HG03354 (cell line): ENCODE measurements around the gene CASP4.

Experiments used
- ATAC-seq: cut with Tn5 transposase; IDR thresholded peaks from one replicate; pipeline ENCODE4 v1.9.1; 2021; ENCODE audit warnings: mild to moderate bottlenecking; ENCODE audit not compliant: unreplicated experiment, poor library complexity, severe bottlenecking

The CASP4 gene

GRCh38 chr11:104897891-104898684 is 70.3 kb downstream of the CASP4 start, which contains the start of gene CASP12:
Gene CASP12, minus strand, starts transcription at chr11:104898460.
- ATAC-seq, result peak; percentile 50

GRCh38 chr11:104895634-104896033 is 72.7 kb downstream of the CASP4 start:
- ATAC-seq, result no peak

GRCh38 chr11:104893876-104894275 is 74.5 kb downstream of the CASP4 start:
- ATAC-seq, result no peak
